A673 (cell line): ENCODE measurements around the gene NINJ1.

Experiments
- CTCF ChIP-seq: fragments of 300-800, 200-600 bp; sonication (generic); conservative IDR thresholded peaks from 2 replicates; pipeline ENCODE4 v1.5.1; 2017; ENCODE audit warnings: low read depth, mild to moderate bottlenecking, antibody characterized with exemption, low read length, moderate library complexity, mixed read lengths
- EZH2 ChIP-seq: fragments of 200-600 bp; sonication (generic); IDR thresholded peaks from 2 replicates; pipeline ENCODE4 v1.6.1; 2017; ENCODE audit warnings: borderline replicate concordance, low read depth, mild to moderate bottlenecking, mixed read lengths, antibody characterized with exemption, low read length; ENCODE audit not compliant: poor library complexity, severe bottlenecking

GRCh38 chr9:93133681-93134014, 403 bp downstream of the NINJ1 start:
- TF ChIP-seq CTCF (no peak), EZH2 (no peak)
